Measurements from ENCODE around the gene PDIA2. TPM values are rescaled to one million over a fixed set of nuclear protein-coding genes. Genes with fewer than 3 reads are reported as not detected.

The PDIA2 gene
- total RNA-seq, 2 donors from 2014 or later: 0.81 to 3.2 TPM

GRCh38 chr16:273547-274421 is 9.2 kb upstream of the PDIA2 start:
- Histone ChIP-seq H3K27me3 (replicated peaks; ENCODE audit: insufficient read depth) (no peaks in the 10 kb centered on the region), H3K9me3 (no peaks in the 10 kb centered on the region), H3K4me1 (ENCODE audit: control insufficient read depth in 1 of 2, low read depth in 2 of 2) (peaks cover 0 to 9% of the 10 kb centered on the region in 2 donors), H3K4me3 (no peak overlapping the region), H3K36me3 (no peaks in the 10 kb centered on the region), H3K27ac (no peak overlapping the region)
- DNase-seq (ENCODE audit: low spot score) (no peak), ATAC-seq (ENCODE audit: insufficient number of reproducible peaks, low FRiP score, low read depth) (no peak)
- no peak for TF ChIP-seq CTCF (IDR thresholded peaks at IDR 0.05)

DNA sequence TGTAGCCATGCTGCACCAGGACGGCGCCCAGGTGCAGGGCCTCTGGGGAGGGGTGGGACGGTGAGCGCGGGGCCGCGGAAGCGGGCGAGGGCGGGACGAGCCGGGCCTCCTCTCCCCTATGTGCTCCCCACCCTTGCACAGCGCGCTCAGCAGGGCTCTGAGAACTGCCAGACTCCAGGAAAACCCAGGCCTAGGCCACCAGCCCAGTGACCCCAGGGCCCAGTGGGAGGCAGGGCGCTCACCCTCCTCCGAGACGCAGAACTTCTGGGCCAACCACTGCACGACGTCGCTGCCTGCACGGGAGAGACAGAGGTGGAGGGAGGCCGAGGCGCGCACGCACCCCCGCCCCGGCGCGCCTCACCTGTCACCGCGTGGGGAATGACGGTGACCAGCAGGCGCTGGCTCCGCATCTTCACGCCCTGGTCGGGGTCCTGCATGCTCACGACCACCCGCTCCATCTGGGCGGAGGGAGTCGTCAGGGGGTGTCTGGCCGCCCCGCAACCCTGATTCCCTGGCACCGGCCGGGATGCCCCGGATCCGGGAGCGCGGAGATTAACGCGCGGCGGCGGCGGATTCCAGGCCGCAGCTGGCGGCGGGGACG is 7.8 kb upstream of the PDIA2 start:
- H3K27me3 ChIP-seq (replicated peaks; ENCODE audit: insufficient read depth): no peaks in the 10 kb centered on the region
- TF ChIP-seq CTCF (IDR thresholded peaks at IDR 0.05): no peak
- ATAC-seq (ENCODE audit: insufficient number of reproducible peaks, low FRiP score, low read depth) (no peak), DNase-seq (ENCODE audit: low spot score) (no peak)
- no peaks in the 10 kb centered on the region for H3K9me3 ChIP-seq
- no peaks in the 10 kb centered on the region for H3K36me3 ChIP-seq
- H3K4me3 ChIP-seq: peak overlapping the region; percentile 67
- no peak overlapping the region for H3K27ac ChIP-seq
- H3K4me1 ChIP-seq (ENCODE audit: control insufficient read depth in 1 of 2, low read depth in 2 of 2): peaks cover 0 to 9% of the 10 kb centered on the region in 2 donors

GRCh38 chr16:275786-276232 is 7.2 kb upstream of the PDIA2 start, which contains the start of gene RGS11:
TSS of gene RGS11 (minus strand) at chr16:275944. CDS start at chr16:275911, 33 bp downstream.
- no peak within 1 kb of the TSS for H3K27ac ChIP-seq
- no peak for TF ChIP-seq CTCF (IDR thresholded peaks at IDR 0.05)
- no peaks in the 10 kb centered on the region for H3K27me3 ChIP-seq (replicated peaks; ENCODE audit: insufficient read depth)
- peak within 1 kb of the TSS; percentile 67 for H3K4me3 ChIP-seq
- DNase-seq (ENCODE audit: low spot score) (no peak), ATAC-seq (ENCODE audit: insufficient number of reproducible peaks, low FRiP score, low read depth) (no peak)
- H3K36me3 ChIP-seq: no peaks in the 10 kb centered on the region
- H3K4me1 ChIP-seq (ENCODE audit: control insufficient read depth in 1 of 2, low read depth in 2 of 2): peaks cover 0 to 12% of the 10 kb centered on the region in 2 donors
- no peaks in the 10 kb centered on the region for H3K9me3 ChIP-seq

DNA sequence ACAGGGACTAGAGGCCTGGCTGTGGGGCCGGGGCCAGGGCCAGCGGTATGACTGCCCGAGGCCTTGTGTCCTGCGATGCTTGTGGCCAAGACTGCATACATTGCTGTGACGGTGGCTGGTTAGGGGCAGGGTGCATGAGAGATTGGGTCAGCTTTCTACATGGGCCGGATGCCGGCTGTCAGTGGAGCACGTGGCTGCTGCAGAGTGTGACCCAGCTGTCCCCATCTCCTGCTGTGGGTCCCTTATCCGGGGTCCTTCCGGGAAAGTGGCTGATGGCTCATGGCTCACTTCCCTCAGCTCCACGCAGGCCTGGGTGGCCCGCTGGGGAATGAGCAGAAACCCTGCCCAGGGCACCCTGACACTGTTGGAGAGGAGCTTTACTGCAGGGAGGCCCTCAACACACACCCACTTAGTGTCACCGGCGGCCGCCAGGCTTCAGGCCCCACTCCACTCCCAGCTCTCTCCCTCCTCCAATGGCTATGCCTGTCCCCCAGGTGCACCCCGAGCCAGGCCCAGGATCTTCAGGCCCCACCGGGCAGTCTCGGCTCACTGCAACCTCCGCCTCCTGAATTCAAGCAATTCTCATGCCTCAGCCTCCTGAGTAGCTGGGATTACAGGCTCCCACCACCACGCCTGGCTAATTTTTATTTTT is 6.4 kb upstream of the PDIA2 start:
- Histone ChIP-seq H3K36me3 (no peaks in the 10 kb centered on the region), H3K27me3 (replicated peaks; ENCODE audit: insufficient read depth) (no peaks in the 10 kb centered on the region), H3K9me3 (no peaks in the 10 kb centered on the region), H3K27ac (no peak overlapping the region), H3K4me3 (no peak overlapping the region), H3K4me1 (ENCODE audit: control insufficient read depth in 1 of 2, low read depth in 2 of 2) (peaks cover 0 to 19% of the 10 kb centered on the region in 2 donors)
- DNase-seq (ENCODE audit: low spot score) (no peak), ATAC-seq (ENCODE audit: insufficient number of reproducible peaks, low FRiP score, low read depth) (no peak)
- no peak for TF ChIP-seq CTCF (IDR thresholded peaks at IDR 0.05)

DNA sequence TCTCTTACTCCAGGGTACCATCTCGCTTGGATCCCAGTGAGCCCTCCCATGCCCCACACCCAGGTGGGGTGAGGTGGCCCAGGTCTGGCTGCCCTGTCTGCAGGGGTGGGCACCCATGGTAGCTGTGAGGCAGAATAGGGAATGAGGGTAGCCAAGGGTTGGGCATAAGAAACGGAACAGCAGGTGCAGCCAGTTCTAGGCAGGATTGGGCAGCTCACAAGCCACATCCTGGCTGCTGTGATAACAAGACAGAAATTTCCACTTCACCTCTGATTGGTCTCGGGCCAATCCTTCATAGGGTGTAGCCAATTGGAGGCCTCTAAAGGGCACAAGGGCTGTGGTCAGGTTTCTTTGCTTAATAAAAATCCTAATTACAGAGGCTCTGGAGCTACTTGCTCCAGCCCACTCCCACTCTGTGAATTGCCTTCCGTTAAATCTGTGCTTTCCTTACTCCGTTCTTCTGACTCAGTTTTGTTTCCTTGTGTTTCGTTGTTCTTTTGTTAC is 4.0 kb upstream of the PDIA2 start:
- TF ChIP-seq CTCF (IDR thresholded peaks at IDR 0.05): no peak
- H3K27me3 ChIP-seq (replicated peaks; ENCODE audit: insufficient read depth): no peaks in the 10 kb centered on the region
- ATAC-seq (ENCODE audit: insufficient number of reproducible peaks, low FRiP score, low read depth) (no peak), DNase-seq (ENCODE audit: low spot score) (no peak)
- H3K27ac ChIP-seq: no peak overlapping the region
- H3K4me3 ChIP-seq: no peak overlapping the region
- no peaks in the 10 kb centered on the region for H3K9me3 ChIP-seq
- H3K36me3 ChIP-seq: no peaks in the 10 kb centered on the region
- H3K4me1 ChIP-seq (ENCODE audit: control insufficient read depth in 1 of 2, low read depth in 2 of 2): peaks cover 0 to 19% of the 10 kb centered on the region in 2 donors

Data from thoracic aorta (tissue), 2 donors.